ENCODE measurements around the gene HCN2.
A peak's percentile ranks its signal among the peaks of the same experiment; 100 is the strongest.

HCN2 gene

DNA sequence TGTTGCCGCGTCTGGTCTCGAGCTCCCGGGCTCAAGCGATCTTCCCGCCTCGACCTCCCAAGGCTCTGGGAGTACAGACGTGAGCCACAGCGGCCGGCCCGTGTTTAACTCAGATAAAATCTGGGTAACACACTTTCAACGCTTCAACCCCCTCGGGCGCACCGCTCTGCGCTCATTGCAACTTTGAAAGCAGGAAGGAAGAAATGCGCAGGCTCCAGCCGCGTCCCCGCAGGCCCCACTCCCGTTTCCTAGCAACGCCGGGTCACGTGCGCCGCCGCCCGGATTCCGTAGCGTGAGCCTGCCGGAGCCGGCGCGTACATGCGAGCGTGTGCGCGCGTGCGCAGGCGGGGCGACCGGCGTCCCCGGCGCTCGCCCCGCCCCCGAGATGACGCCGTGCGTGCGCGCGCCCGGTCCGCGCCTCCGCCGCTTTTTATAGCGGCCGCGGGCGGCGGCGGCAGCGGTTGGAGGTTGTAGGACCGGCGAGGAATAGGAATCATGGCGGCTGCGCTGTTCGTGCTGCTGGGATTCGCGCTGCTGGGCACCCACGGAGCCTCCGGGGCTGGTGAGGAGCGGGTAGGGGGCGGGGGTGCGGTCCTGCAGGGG, 17.4 kb upstream of the HCN2 start, which contains the start of gene BSG:
Gene BSG (plus strand): TSS at position 457 of the 603 bp plus-strand sequence. CDS start 39 bp downstream, at position 496.
- TF ChIP-seq, protein P1, sequence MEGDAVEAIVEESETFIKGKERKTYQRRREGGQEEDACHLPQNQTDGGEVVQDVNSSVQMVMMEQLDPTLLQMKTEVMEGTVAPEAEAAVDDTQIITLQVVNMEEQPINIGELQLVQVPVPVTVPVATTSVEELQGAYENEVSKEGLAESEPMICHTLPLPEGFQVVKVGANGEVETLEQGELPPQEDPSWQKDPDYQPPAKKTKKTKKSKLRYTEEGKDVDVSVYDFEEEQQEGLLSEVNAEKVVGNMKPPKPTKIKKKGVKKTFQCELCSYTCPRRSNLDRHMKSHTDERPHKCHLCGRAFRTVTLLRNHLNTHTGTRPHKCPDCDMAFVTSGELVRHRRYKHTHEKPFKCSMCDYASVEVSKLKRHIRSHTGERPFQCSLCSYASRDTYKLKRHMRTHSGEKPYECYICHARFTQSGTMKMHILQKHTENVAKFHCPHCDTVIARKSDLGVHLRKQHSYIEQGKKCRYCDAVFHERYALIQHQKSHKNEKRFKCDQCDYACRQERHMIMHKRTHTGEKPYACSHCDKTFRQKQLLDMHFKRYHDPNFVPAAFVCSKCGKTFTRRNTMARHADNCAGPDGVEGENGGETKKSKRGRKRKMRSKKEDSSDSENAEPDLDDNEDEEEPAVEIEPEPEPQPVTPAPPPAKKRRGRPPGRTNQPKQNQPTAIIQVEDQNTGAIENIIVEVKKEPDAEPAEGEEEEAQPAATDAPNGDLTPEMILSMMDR (IDR thresholded peaks at IDR 0.05; ENCODE audit: low read depth, low read length, missing control alignments) = no peak
- DNase-seq (ENCODE audit: low read depth) = peak; percentile 90
- H3K4me3 ChIP-seq (ENCODE audit: low read depth, low read length) = peak within 1 kb of the TSS; percentile 100

DNA sequence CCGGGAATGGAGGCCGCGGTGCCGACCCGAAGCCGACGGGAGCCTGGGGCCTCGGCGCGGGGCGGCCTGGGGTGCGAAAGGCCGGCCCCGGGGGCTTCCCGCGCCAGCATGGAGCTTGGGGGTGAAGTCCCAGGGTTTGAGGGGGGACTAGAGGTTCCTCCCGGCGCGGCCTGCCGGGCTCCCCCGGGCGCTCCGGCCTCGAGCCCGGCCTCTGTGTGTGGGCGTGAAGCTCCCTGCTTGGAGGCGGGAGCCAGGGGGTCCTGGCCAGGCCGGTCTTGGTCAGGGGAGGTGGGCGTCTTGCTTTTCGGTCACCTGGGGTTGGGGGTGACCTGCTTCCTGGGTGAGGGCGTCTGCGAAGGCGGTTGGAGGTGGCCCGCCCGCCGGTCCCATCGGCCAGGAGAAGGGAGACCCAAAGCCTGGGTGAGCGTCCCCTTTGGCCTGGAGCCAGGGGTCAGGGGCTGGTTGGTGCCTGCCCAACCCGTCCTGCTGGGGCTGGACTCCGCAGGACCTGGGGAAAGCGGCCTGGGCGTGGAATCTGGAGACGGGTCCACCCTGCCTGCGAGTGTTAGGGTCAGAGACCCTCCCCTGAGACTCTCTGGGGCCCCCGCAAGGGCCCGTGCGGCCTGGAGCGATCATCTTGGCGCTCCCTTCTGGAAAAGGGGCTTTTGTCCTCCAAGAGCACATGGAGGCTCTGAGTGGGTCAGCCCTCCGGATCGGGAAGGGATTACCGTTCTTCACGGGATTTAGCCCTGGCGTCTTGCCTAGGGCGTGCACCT, 16.8 kb upstream of the HCN2 start:
- no peak for DNase-seq (ENCODE audit: low read depth)
- TF ChIP-seq, protein P1 (IDR thresholded peaks at IDR 0.05; ENCODE audit: low read depth, low read length, missing control alignments) = no peak
- H3K4me3 ChIP-seq (ENCODE audit: low read depth, low read length) = peak overlapping the region; percentile 100

DNA sequence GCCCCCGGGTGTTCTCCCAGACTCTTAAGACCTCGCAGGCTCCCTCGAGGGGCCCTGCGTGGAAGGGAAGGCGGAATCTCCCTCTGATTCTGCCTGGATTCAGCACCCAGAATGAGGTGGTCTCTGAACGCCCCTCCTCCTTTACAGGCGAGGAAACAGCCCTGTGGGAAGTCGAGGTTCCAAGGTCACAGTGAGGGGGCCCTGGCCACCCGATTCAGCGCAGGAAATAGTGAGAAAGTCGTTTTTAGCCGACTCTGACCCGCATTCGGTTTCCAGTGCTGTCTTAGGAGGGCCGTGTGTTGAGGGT, 16.2 kb upstream of the HCN2 start:
- TF ChIP-seq, protein P1 (IDR thresholded peaks at IDR 0.05; ENCODE audit: low read depth, low read length, missing control alignments) = no peak
- peak overlapping the region; percentile 100 for H3K4me3 ChIP-seq (ENCODE audit: low read depth, low read length)
- no peak for DNase-seq (ENCODE audit: low read depth)

DNA sequence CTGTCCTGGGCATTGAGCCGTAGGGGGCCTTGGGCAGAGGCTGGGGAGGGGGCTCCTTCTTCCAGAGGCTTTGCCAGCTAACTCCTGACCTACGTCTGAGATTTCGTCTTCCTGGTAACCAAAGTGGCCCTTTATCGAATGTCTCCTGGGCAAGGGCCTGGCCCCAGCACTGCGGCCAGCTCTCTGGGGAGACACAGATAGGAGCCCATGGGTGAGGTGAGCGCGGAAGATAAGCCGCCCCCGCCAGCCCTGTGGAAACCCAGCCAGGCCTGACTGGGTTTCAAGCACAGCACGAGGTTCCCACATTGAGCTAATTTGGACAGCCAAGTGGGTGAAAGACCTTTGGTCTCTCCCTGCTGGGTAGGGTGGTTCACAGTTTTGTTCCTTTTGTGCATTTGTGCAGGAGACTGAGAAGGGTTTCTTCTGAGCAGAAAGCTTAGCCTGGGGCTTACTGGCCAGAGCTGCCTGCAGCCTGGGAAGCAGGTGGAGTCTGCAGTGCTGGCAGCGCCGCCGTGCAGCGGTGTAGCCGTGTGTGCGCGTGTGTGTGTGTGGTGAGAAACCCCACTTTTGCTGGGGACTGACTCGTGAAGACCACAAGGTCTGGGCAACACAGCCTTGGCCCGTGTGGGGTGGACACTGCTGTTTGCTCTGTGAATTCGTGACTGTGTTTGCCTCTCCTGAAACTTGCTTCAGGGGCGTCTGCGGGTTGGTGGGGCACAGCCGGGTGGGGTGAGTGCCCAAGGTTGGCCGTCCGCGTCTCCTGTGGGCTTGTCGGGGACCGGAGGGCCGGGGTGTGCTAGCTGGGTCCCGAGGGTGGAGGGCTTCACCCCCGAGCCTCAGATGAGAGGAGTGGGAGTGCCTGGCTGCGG, 14.8 kb upstream of the HCN2 start:
- H3K4me3 ChIP-seq (ENCODE audit: low read depth, low read length) = peak overlapping the region; percentile 100
- TF ChIP-seq, protein P1 (IDR thresholded peaks at IDR 0.05; ENCODE audit: low read depth, low read length, missing control alignments) = no peak
- no peak for DNase-seq (ENCODE audit: low read depth)

DNA sequence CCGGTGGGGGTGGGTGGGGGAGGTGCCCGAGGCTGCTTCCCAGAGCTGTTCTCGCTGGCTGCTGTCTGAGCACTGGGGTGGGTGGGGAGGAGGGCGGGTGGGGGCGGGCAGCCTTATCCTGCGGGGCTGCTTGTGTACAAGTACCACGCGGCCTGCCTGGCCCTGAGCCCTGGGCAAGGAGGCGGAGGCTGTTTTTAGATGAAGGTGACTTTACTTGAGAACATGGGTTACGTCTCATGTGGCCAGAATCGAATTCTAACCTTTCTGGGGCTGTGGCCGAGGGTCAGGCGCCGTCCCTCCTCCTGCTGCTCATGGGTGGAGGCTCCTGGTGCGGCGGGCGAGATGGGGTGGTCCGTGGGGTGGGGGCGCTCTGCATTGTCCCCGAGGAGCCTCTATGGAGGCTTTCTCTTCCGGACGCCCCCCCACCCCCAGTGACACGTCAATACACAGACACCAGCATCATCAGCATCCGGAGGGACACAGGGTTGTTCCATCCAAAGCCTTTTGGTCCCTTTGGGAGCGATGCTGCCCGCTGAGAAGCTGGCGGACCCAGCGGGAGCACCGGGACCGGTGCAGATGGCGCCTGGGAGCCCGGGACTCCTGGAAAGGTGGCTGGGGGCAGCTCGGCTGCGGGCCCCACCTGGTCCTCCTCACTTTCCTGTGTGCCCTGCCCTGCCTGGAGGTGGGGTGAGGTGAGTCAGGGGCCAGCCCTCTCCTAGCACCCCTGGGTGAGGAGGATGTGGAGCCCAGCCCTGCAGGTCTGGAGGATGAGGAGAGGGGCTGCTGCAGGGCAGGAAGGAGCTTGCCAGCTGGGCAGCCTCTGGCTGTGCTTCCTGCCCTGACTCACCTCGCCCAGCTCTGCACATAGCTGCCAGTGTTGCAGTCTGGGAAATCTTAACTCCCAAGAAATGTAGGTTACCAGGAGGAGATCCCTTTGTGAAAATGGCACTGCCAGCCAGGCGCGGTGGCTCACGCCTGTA, 13.9 kb upstream of the HCN2 start:
- no peak for DNase-seq (ENCODE audit: low read depth)
- TF ChIP-seq, protein P1 (IDR thresholded peaks at IDR 0.05; ENCODE audit: low read depth, low read length, missing control alignments) = no peak
- peak overlapping the region; percentile 100 for H3K4me3 ChIP-seq (ENCODE audit: low read depth, low read length)

All from GM12864 (cell line).